ENCODE results near the gene CCDC69.

DNA sequence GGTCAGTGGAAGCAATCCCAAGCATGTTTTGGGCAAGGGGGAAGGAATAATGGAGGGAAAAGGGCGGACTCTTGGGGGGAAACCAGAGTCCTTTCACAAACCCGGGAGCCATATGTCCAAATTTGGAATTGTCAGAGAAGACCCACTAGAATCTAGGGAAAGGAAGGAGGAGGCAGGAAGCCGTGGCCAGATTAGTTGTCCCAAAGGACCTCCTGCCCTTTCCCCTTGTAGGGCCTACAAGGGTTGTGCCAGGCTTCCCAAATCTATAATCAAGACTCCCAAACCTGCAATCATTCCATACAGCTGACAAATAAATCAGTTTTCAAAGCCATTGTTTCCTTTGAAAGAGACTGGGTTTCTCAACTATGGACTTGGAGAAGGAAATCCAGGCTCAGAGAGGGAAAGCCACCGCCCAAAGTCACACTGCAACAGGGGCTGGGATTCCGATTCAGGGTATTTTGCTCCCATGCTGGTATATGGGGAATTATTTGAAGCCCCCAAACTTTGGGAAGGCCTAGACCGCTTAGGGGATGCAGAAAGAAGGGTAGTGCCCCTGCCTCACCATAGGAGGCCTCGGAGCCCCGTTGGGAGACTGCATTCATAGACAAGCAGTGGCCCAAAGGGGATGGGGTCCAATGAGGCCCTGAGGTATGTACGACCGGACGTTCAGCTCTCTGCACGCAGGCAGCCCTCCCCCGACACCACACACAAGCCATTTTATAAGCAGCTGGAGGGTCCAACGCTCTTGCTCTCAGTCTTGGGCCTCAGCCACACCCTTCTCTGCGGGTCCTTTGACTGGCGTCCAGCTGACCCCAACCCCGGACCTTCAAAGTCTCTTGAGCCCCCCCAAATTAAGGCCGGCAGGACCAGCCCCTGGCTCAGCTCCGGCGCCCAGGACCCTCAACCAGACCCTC lies 67.1 kb downstream of the CCDC69 start:
- TF ChIP-seq, protein P1, sequence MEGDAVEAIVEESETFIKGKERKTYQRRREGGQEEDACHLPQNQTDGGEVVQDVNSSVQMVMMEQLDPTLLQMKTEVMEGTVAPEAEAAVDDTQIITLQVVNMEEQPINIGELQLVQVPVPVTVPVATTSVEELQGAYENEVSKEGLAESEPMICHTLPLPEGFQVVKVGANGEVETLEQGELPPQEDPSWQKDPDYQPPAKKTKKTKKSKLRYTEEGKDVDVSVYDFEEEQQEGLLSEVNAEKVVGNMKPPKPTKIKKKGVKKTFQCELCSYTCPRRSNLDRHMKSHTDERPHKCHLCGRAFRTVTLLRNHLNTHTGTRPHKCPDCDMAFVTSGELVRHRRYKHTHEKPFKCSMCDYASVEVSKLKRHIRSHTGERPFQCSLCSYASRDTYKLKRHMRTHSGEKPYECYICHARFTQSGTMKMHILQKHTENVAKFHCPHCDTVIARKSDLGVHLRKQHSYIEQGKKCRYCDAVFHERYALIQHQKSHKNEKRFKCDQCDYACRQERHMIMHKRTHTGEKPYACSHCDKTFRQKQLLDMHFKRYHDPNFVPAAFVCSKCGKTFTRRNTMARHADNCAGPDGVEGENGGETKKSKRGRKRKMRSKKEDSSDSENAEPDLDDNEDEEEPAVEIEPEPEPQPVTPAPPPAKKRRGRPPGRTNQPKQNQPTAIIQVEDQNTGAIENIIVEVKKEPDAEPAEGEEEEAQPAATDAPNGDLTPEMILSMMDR (IDR thresholded peaks at IDR 0.05), result peak; percentile 23
- TF ChIP-seq EZH2 (IDR thresholded peaks at IDR 0.05; ENCODE audit: borderline replicate concordance, insufficient read depth, low read depth, low read length, poor library complexity, severe bottlenecking), result no peak

All from B cell (primary cell).